H1 (cell line): Measurements from ENCODE around the gene ENDOD1. TPM values are rescaled to one million over a fixed set of nuclear protein-coding genes. Genes with fewer than 3 reads are reported as not detected.

Experiments used
- CHD7 ChIP-seq: fragments of 300-600 bp; sonication (generic); IDR thresholded peaks from 2 replicates; pipeline ENCODE4 v1.7.1; 2012; ENCODE audit warnings: low read length, moderate library complexity, mild to moderate bottlenecking, inconsistent platforms; ENCODE audit not compliant: insufficient replicate concordance
- EP300 ChIP-seq, 2 experiments: IDR thresholded peaks; 1 replicate in 1 of 2; 2 replicates in 1 of 2; pipeline ENCODE4 v1.6.1; 2011 to 2012; ENCODE audit warnings: low read depth in 2 of 2, low read length in 2 of 2, mild to moderate bottlenecking in 2 of 2, borderline replicate concordance in 1 of 2, inconsistent platforms in 1 of 2, moderate library complexity in 1 of 2
- EZH2 ChIP-seq: fragments of 200-600 bp; sonication (generic); IDR thresholded peaks from 2 replicates; pipeline ENCODE4 v1.7.1; 2012; ENCODE audit warnings: low read depth, mild to moderate bottlenecking, moderate library complexity, low read length, inconsistent platforms; ENCODE audit not compliant: severe bottlenecking
- HDAC6 ChIP-seq: IDR thresholded peaks from one replicate; pipeline ENCODE4 v1.7.1; 2012; ENCODE audit warnings: low read depth, mild to moderate bottlenecking, inconsistent platforms, low read length, moderate library complexity
- JUND ChIP-seq: IDR thresholded peaks from 2 replicates; pipeline ENCODE4 v1.6.1; 2011; ENCODE audit warnings: mild to moderate bottlenecking, improper control_type of control experiment, low read length
- KDM5A ChIP-seq: fragments of 200-600 bp; IDR thresholded peaks from 2 replicates; pipeline ENCODE4 v1.7.1; 2012; ENCODE audit warnings: mild to moderate bottlenecking, low read length, inconsistent platforms, mixed read lengths
- MAFK ChIP-seq: IDR thresholded peaks from 2 replicates; pipeline ENCODE4 v1.6.1; 2012; ENCODE audit warnings: low read depth, mild to moderate bottlenecking, improper control_type of control experiment, low read length
- POLR2A ChIP-seq, 2 experiments: IDR thresholded peaks; 1 replicate in 1 of 2; 2 replicates in 1 of 2; pipeline ENCODE4 v1.6.1; 2011; ENCODE audit warnings: low read depth in 2 of 2, low read length in 2 of 2, mild to moderate bottlenecking in 2 of 2; ENCODE audit errors: control extremely low read depth in 1 of 2
- polyA plus RNA-seq, 7 experiments: library from polyadenylated mRNA; depleted of rRNA in 3 of 7; stranded (reverse) in 5 of 7; unstranded in 2 of 7; fragments of >200 nt in 5 of 7; fragments of 200-250 nt in 2 of 7; gene quantifications; 1 replicate in 5 of 7; 2 replicates in 1 of 7; 4 replicates in 1 of 7; pipeline versions ENCODE4 v1.2.1 to v1.2.3, GENCODE V29; 2011 to 2013; ENCODE audit warnings: missing spikeins in 2 of 7, mixed read lengths in 2 of 7
- total RNA-seq: library from RNA; stranded (reverse); fragmentation: NEBNext Ultra II Directional; extraction: Animal tissue kit (Norgen Biotek cat#: 25700); gene quantifications from 2 replicates; pipeline ENCODE4 v1.2.1, GENCODE V29; 2021

The ENDOD1 gene
- total and polyA plus RNA-seq, 2 of the 8 experiments (the other 6 are each of a cell fraction or from before 2014, with no cell fraction given) = 1.2 to 2.5 TPM

- TF ChIP-seq MAFK = no peak
- TF ChIP-seq CHD7 = no peak
- TF ChIP-seq KDM5A = no peak
- no peak for TF ChIP-seq JUND
- peak; percentile 25 for TF ChIP-seq EZH2
- TF ChIP-seq HDAC6 = no peak
- no peak for TF ChIP-seq EP300 (IDR thresholded peaks at IDR 0.05; ENCODE audit: borderline replicate concordance in 1 of 2, low read depth in 2 of 2, low read length in 2 of 2)
- TF ChIP-seq POLR2A (IDR thresholded peaks at IDR 0.05; ENCODE audit: control extremely low read depth in 1 of 2, low read depth in 2 of 2, low read length in 2 of 2) = peak in 1 of 2 experiments; percentile 4; a peak in 1 of 3 replicates
Observed at GRCh38 chr11:95067841-95068219, 21.8 kb upstream of the ENDOD1 start (continued).
